NB4 (cell line): ENCODE results near the gene TSPAN18.

Source experiments
- CTCF ChIP-seq: IDR thresholded peaks from one replicate; pipeline ENCODE4 v1.5.1; 2012; ENCODE audit warnings: low read depth, low read length
- MAX ChIP-seq: IDR thresholded peaks from 2 replicates; pipeline ENCODE4 v1.6.1; 2011; ENCODE audit warnings: low read depth, low read length

- TF ChIP-seq CTCF: no peak
- no peak for TF ChIP-seq MAX
Observed at GRCh38 chr11:44903518-44903917, 176.8 kb downstream of the TSPAN18 start.
